Osteoblast (primary cell): Measurements from ENCODE around the gene CD226. TPM values are rescaled to one million over a fixed set of nuclear protein-coding genes. Genes with fewer than 3 reads are reported as not detected.
"Not testable (repeated sequence)": the region's sequence is repeated elsewhere in the genome, so short reads cannot be mapped to it uniquely, and the experiment has no call there.

ENCODE experiments used
- DNase-seq: peaks from one replicate; pipeline ENCODE4 v3.0.0; 2011; ENCODE audit warnings: low spot score, mixed read lengths; ENCODE audit not compliant: insufficient read length; ENCODE audit errors: missing footprints
- H2AFZ ChIP-seq: 2 replicates; pipeline ENCODE4 v1.6.0; 2011; ENCODE audit warnings: mild to moderate bottlenecking, low read length
- H3K27ac ChIP-seq: 2 replicates; pipeline ENCODE4 v1.5.1; 2011; ENCODE audit warnings: mild to moderate bottlenecking, low read depth, low read length, moderate library complexity
- H3K27me3 ChIP-seq: 2 replicates; pipeline ENCODE4 v1.6.0; 2012; ENCODE audit warnings: mild to moderate bottlenecking, control low read depth, inconsistent platforms, low read length, moderate library complexity; ENCODE audit not compliant: insufficient read depth
- H3K36me3 ChIP-seq: 2 replicates; pipeline ENCODE4 v1.5.1; 2011; ENCODE audit warnings: mild to moderate bottlenecking, low read length, control low read depth, moderate library complexity; ENCODE audit not compliant: insufficient read depth
- H3K4me1 ChIP-seq: 2 replicates; pipeline ENCODE4 v1.5.1; 2011; ENCODE audit warnings: mild to moderate bottlenecking, low read length, control low read depth, moderate library complexity; ENCODE audit not compliant: insufficient read depth
- H3K4me2 ChIP-seq: 2 replicates; pipeline ENCODE4 v1.6.0; 2011; ENCODE audit warnings: mild to moderate bottlenecking, low read length; ENCODE audit not compliant: insufficient read depth
- H3K4me3 ChIP-seq: fragments of 200-600 bp; sonication (generic); 3 replicates; pipeline ENCODE4 v1.5.1; 2012; ENCODE audit warnings: mild to moderate bottlenecking, low read length, inconsistent platforms; ENCODE audit not compliant: insufficient read depth
- H3K79me2 ChIP-seq: 2 replicates; pipeline ENCODE4 v1.6.0; 2012; ENCODE audit warnings: mild to moderate bottlenecking, low read length, control low read depth, inconsistent platforms; ENCODE audit not compliant: insufficient read depth
- H3K9me3 ChIP-seq: 2 replicates; pipeline ENCODE4 v1.5.1; 2011; ENCODE audit warnings: low read depth, low read length, control low read depth
- H4K20me1 ChIP-seq: 2 replicates; pipeline ENCODE4 v1.6.0; 2012; ENCODE audit warnings: mild to moderate bottlenecking, low read length, control low read depth; ENCODE audit not compliant: insufficient read depth
- CTCF ChIP-seq: IDR thresholded peaks from 2 replicates; pipeline ENCODE4 v1.5.1; 2011; ENCODE audit warnings: mild to moderate bottlenecking, low read depth, low read length, moderate library complexity; ENCODE audit errors: extremely low read depth
- total RNA-seq: library from RNA; depleted of rRNA; stranded (reverse); fragments of >200 nt; gene quantifications from 2 replicates; pipeline ENCODE4 v1.2.3, GENCODE V29; 2012

The CD226 gene
- total RNA-seq, 1 donor = 0.36 TPM

- Histone ChIP-seq H3K27ac (no peak overlapping the region), H3K4me2 (no peak overlapping the region), H3K4me3 (no peak overlapping the region), H3K36me3 (no peaks in the 10 kb centered on the region), H3K4me1 (no peaks in the 10 kb centered on the region), H3K9me3 (no peaks in the 10 kb centered on the region), H3K27me3 (no peaks in the 10 kb centered on the region), H2AFZ (no peak overlapping the region), H4K20me1 (no peaks in the 10 kb centered on the region), H3K79me2 (no peaks in the 10 kb centered on the region)
- DNase-seq = no peak
- no peak for TF ChIP-seq CTCF
Observed at GRCh38 chr18:69944436-69944835, 3.2 kb downstream of the CD226 start.

DNA sequence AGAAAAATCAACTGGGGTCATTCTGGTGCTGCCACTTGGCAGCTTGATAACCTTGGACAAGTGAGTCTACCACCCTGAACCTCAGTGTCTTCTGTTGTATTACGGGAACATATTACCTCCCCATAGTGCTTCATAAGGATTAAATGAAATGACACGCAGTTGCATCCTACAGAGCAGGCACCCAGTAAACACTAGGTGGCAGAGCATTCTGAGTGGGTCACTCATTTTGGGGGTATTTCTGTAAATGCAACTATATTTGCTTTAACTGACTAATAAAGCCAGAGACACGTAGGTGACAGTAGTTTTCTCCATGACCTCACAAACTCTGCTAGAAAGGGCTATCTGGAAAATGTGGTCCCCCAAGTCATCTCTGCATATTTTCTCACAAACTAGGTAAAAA, 4.7 kb downstream of the CD226 start:
- Histone ChIP-seq H3K27ac (no peak overlapping the region), H3K36me3 (no peaks in the 10 kb centered on the region), H3K79me2 (no peaks in the 10 kb centered on the region), H3K27me3 (no peaks in the 10 kb centered on the region), H4K20me1 (no peaks in the 10 kb centered on the region), H3K4me3 (no peak overlapping the region), H3K9me3 (no peaks in the 10 kb centered on the region), H3K4me1 (no peaks in the 10 kb centered on the region), H3K4me2 (no peak overlapping the region), H2AFZ (no peak overlapping the region)
- TF ChIP-seq CTCF = peak; percentile 46
- DNase-seq = no peak

GRCh38 chr18:69941183-69941582, 6.5 kb downstream of the CD226 start:
- H3K36me3 ChIP-seq = no peaks in the 10 kb centered on the region
- H3K79me2 ChIP-seq = no peaks in the 10 kb centered on the region
- no peak for DNase-seq
- no peak overlapping the region for H2AFZ ChIP-seq
- TF ChIP-seq CTCF = no peak
- no peak overlapping the region for H3K27ac ChIP-seq
- no peaks in the 10 kb centered on the region for H3K27me3 ChIP-seq
- H3K4me3 ChIP-seq = no peak overlapping the region
- no peaks in the 10 kb centered on the region for H3K4me1 ChIP-seq
- no peak overlapping the region for H3K4me2 ChIP-seq
- H3K9me3 ChIP-seq = no peaks in the 10 kb centered on the region
- H4K20me1 ChIP-seq = no peaks in the 10 kb centered on the region

- H3K27me3 ChIP-seq, H3K4me3 ChIP-seq, H3K4me2 ChIP-seq, DNase-seq, H3K9me3 ChIP-seq, H2AFZ ChIP-seq, H3K27ac ChIP-seq, H3K36me3 ChIP-seq, H3K79me2 ChIP-seq, H3K4me1 ChIP-seq, H4K20me1 ChIP-seq: not testable (repeated sequence)
Observed at GRCh38 chr18:69939812-69940211, 7.9 kb downstream of the CD226 start.

- H3K36me3 ChIP-seq = no peaks in the 10 kb centered on the region
- TF ChIP-seq CTCF = no peak
- DNase-seq = no peak
Observed at GRCh38 chr18:69936191-69936558, 11.5 kb downstream of the CD226 start.

More at GRCh38 chr18:69936191-69936558, 11.5 kb downstream of the CD226 start:
- Histone ChIP-seq H3K79me2 (no peaks in the 10 kb centered on the region), H3K27ac (no peak overlapping the region), H3K4me1 (no peaks in the 10 kb centered on the region), H3K27me3 (no peaks in the 10 kb centered on the region), H4K20me1 (no peaks in the 10 kb centered on the region), H3K9me3 (no peaks in the 10 kb centered on the region), H3K4me3 (no peak overlapping the region), H2AFZ (peak overlapping the region; percentile 24), H3K4me2 (no peak overlapping the region)
